NCI-H226 (cell line): Measurements from ENCODE around the gene CCR8.
"Not testable (repeated sequence)": the region's sequence is repeated elsewhere in the genome, so short reads cannot be mapped to it uniquely, and the experiment has no call there.

ENCODE experiments used
- DNase-seq: peaks from one replicate; pipeline ENCODE4 v3.0.0-alpha.2; 2015

Gene CCR8

DNA sequence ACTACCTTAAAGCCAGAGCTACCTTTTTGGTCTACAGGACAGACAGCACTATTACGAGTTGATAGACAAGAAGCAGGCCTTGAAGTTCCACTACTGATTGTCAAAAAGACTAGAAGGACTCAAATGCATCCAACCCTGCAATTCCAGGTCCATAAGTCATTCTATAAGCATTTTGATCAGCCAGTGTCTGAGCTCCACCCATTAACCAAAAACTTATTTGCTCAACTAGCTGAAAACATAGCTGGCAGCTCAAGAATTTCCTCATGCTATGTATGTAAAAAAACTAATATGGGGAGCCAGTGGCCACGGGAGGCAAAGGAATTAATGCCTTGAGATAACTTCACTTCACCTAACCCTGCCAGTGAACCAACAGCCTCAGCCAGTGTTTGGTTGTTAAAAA is 21.6 kb downstream of the CCR8 start:
- DNase-seq: not testable (repeated sequence)

DNA sequence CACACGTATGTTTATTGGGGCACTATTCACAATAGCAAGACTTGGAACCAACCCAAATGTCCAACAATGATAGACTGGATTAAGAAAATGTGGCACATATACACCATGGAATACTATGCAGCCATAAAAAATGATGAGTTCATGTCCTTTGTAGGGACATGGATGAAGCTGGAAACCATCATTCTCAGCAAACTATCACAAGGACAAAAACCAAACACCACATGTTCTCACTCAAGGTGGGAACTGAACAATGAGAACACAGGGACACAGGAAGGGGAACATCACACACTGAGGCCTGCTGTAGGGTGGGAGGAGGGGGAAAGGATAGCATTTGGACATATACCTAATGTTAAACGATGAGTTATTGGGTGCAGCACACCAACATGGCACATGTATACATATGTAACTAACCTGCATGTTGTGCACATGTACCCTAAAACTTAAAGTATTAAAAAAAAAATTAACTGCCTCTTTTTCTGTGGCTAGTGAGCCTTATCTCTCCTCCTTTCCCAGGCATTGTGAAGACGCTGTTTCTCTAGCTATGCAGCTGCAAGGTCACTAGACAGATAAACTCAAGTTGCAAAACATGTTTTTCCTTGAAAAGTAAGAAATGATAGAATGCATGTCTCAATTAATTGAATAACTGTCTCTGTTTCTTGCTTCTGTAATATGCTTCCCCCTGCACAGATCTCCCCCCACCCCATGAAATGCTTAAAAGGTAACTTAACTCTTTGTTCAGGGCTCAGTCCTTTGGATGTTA is 23.8 kb downstream of the CCR8 start:
- DNase-seq: not testable (repeated sequence)

DNA sequence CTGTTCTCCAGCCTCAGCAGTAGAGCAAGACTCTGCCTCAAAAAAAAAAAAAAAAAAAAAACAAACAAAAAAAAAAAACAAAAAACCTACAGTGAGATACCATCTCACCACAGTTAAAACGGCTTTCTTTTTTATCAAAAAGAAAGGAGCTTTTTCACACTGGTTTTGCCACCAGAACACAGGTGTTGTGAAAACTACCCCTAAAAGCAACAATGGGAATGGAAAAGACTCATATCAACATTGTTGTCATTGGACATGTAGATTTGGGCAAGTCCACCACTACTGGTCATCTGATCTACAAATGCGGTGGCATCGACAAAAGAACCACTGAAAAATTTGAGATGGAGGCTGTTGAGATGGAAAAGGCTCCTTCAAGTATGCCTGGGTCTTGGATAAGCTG is 28.8 kb downstream of the CCR8 start:
- DNase-seq: no peak

DNA sequence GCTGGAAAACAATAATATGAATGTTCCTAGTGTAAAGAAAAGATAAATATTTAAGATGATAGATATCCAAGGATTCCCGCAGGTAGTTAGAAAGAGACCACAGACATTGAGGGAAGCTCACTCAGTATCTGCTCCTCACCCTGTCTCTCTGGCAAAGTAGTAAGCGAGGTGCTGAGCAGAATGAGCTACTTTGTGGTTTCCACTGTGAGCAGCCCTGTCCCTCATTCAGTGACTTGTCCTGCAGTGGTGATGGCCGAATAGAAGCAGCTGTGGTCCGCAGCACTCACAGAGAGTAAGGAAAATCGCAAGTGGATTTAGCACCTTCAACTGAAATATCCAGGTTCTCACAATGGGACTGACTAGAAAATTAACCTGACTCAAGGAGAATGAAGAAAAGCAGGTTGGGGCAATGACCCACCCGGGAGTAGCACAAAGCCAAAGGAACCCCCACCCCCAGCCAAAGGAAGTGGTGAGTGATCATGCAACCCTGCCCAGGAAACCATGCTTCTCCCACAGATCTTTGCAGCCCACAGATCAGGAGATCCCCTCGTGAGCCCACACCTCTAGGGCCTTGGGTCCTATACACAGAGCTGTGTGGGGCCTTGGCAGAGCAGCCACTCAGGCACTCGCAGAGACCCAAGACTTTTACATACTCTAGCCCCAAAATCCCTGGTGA is 31.9 kb downstream of the CCR8 start:
- DNase-seq: no peak

- no peak for DNase-seq
Measured at GRCh38 chr3:39362192-39362591, 32.7 kb downstream of the CCR8 start.

DNA sequence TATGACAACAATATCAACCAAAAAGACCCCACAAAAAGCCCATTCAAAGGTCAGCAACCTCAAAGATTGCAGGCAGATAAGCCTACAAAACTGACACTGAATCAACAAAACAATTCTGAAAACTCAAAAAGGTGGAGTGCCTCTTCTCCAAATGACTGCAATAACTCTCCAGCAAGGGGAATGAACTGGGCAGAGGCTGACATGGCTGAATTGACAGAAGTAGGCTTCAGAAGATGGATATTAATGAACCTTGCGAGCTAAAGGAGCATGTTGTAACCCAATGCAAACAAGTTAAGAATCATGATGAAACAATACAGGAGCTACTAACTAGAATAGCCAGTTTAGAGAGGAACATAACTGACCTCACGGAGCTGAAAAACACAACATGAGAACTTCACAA is 33.3 kb downstream of the CCR8 start:
- no peak for DNase-seq

DNA sequence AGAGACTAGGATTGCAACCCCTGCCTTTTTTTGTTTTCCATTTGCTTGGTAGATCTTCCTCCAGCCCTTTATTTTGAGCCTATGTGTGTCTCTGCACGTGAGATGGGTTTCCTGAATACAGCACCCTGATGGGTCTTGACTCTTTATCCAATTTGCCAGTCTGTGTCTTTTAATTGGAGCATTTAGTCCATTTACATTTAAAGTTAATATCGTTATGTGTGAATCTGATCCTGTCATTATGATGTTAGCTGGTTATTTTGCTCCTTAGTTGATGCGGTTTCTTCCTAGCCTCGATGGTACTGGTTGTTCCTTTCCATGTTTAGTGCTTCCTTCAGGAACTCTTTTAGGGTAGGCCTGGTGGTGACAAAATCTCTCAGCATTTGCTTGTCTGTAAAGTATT is 40.9 kb downstream of the CCR8 start:
- not testable (repeated sequence) for DNase-seq

DNA sequence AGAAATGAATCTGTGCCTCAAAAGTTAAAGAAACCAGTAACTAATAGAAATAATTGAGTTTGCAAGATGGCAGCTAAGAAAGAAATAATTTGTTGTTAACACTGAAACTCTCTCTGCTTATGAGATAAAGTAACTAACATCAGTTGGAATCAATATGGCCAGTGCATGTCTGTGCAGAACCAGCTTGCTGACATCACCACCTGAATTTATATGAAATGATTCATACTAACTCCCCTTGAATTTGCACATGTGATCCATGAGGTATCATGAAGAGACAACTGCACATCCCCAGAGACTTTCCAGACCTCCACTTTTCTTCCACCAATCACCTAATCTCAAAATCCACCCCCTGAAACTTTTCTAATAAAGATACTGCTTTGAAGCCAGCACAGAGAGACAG is 43.3 kb downstream of the CCR8 start:
- DNase-seq: no peak

DNA sequence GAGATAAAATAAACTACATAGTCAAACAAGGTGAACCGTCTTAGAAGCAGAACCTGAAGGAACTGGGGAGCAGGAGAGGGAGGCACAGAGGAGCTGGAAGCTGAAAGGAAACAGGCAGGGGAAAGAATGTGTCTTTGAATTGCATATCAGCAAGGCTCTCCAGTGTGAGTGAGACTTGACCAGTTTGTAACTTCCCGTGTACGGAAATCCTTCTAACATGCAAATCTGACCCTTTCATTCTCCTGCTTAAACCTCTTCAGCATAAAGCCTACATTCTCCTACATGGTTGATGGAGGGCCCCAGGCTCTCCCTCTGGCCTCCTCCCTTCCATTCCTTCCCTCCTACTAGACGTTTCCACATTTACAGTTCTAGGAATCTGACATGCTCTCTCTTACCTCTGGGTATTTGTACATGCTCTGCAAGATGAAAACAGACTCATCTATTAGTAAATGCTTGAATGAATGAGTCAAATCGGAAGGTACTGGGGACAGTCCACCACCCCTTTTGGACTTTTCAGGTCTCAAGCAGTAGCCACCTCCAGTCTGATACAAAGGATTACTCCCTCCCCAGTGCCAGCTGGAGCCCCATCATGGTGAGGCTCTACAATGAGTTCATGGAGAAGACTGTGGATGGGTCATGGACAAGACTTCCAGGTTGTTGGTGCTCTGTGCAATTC is 47.6 kb downstream of the CCR8 start:
- no peak for DNase-seq

DNA sequence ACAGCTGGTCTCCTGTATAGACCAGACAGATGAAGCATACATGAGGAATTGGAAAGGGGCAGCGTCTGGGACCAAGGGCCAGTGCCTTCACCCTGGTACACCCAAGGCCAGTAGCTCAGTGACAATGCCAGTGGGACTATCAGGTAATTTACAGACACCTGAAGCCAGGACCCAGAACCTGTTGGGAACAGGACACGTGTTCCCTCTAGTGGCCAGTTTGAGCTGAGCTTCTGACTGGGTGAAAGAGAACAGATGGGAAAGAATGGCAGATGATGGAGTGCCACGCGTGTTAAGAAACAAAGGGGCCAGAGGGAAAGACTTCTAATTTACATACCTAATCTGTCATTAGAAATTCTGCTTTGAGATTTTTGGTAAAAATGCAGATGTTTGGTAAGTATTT is 48.6 kb downstream of the CCR8 start:
- DNase-seq: peak; percentile 24

- no peak for DNase-seq
Measured at GRCh38 chr3:39378957-39379777, 49.7 kb downstream of the CCR8 start.

DNA sequence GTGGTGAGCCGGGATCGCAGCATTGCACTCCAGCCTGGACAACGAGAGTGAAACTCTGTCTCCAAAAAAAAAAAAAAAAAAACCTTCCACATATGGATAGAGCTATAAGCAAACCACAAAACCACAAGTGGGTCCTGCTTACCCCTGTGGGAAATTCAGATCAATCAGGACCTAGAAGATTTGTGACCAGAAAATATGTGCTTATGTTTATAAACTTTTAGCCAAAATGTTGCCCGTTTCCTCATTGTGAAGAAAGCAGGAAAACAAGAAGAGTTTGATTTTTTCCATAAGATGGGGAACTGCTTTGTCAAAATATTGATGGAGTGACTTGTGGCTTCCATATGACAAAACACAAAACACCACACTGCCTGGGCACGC is 50.3 kb downstream of the CCR8 start:
- DNase-seq: no peak

DNA sequence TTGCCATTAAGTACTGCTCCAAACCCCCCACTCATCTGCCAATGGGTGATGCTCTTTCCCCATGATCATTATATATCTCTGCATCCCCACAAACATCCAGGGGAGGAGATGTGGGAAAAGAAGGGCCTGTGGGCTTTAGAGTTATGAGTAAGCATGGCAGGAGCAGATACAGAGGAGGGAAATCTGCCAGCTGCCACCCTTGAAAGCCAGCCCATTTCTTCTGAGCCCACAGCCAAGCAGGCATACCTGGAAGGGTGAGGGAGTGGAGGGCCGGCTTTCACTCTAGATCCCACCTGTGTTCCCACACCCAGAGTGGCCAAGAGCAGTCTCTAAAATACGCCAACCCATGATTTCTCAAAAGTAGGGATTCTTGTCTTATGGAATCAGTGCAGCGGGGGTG is 51.9 kb downstream of the CCR8 start:
- no peak for DNase-seq
